ENCODE data around the gene CDON.

Gene CDON

GRCh38 chr11:125942771-125943428, 119.8 kb downstream of the CDON start:
- no peak for DNase-seq

GRCh38 chr11:125941619-125942611, 120.8 kb downstream of the CDON start:
- peak; percentile 80 for DNase-seq

- DNase-seq: no peak
Observed at GRCh38 chr11:125941267-125941618, 121.4 kb downstream of the CDON start.

GRCh38 chr11:125940145-125940544, 122.5 kb downstream of the CDON start:
- no peak for DNase-seq

GRCh38 chr11:125939081-125939521, 123.6 kb downstream of the CDON start:
- DNase-seq: no peak

GRCh38 chr11:125938418-125938817, 124.2 kb downstream of the CDON start:
- DNase-seq: no peak

- DNase-seq: no peak
Observed at GRCh38 chr11:125935618-125936199, 127.0 kb downstream of the CDON start.

GRCh38 chr11:125935056-125935455, 127.6 kb downstream of the CDON start:
- DNase-seq: no peak

GRCh38 chr11:125934473-125934872, 128.2 kb downstream of the CDON start:
- no peak for DNase-seq

- DNase-seq: no peak
Observed at GRCh38 chr11:125933030-125933813, 129.4 kb downstream of the CDON start.

GRCh38 chr11:125932301-125932700, 130.4 kb downstream of the CDON start:
- DNase-seq: no peak

GRCh38 chr11:125931668-125932067, 131.0 kb downstream of the CDON start:
- DNase-seq: no peak

GRCh38 chr11:125931116-125931515, 131.6 kb downstream of the CDON start:
- DNase-seq: no peak

GRCh38 chr11:125930076-125930450, 132.6 kb downstream of the CDON start:
- DNase-seq: no peak

- DNase-seq: no peak
Observed at GRCh38 chr11:125929445-125930075, 133.1 kb downstream of the CDON start.

GRCh38 chr11:125926682-125927081, 136.0 kb downstream of the CDON start:
- DNase-seq: no peak

- no peak for DNase-seq
Observed at GRCh38 chr11:125925804-125926203, 136.9 kb downstream of the CDON start.

GRCh38 chr11:125925247-125925740, 137.4 kb downstream of the CDON start:
- peak; percentile 28 for DNase-seq

GRCh38 chr11:125924384-125925007, 138.2 kb downstream of the CDON start:
- DNase-seq: no peak

- no peak for DNase-seq
Observed at GRCh38 chr11:125923633-125924032, 139.0 kb downstream of the CDON start.

- DNase-seq: peak; percentile 87
Observed at GRCh38 chr11:125923012-125923579, 139.6 kb downstream of the CDON start.

Data from NCI-H1092 (cell line).